SK-N-SH (cell line): Measurements from ENCODE around the gene DBNDD2.

Source experiments
- CTCF ChIP-seq: fragments of 200-600 bp; sonication (generic); IDR thresholded peaks from 2 replicates; pipeline ENCODE4 v1.6.1; 2017; ENCODE audit warnings: antibody characterized with exemption, mild to moderate bottlenecking, moderate library complexity
- EP300 ChIP-seq, 2 experiments: IDR thresholded peaks; 2 replicates each; pipeline versions ENCODE4 v1.4.0 to v1.6.1; 2012; ENCODE audit warnings: borderline replicate concordance in 1 of 2, low read depth in 1 of 2, low read length in 1 of 2
- FOSL2 ChIP-seq: IDR thresholded peaks from 2 replicates; pipeline ENCODE4 v1.4.0; 2012; ENCODE audit warnings: low read depth, mild to moderate bottlenecking, moderate library complexity, borderline replicate concordance
- GATA2 ChIP-seq: sonication (generic); formaldehyde crosslinking; IDR thresholded peaks from 2 replicates; pipeline ENCODE4 v1.5.0; 2020; ENCODE audit warnings: mild to moderate bottlenecking, missing genetic modification reagents
- IRF3 ChIP-seq: fragments of 150-350 bp; IDR thresholded peaks from 2 replicates; pipeline ENCODE4 v1.6.1; 2016; ENCODE audit warnings: mild to moderate bottlenecking, low read depth, low read length
- JUND ChIP-seq: IDR thresholded peaks from 2 replicates; pipeline ENCODE4 v1.4.0; 2012
- MAX ChIP-seq: IDR thresholded peaks from 2 replicates; pipeline ENCODE4 v1.4.0; 2012; ENCODE audit warnings: low read depth
- POLR2AphosphoS5 ChIP-seq: IDR thresholded peaks from 2 replicates; pipeline ENCODE4 v1.6.1; 2012; ENCODE audit warnings: low read depth, low read length
- RCOR1 ChIP-seq: fragments of 150-350 bp; IDR thresholded peaks from 2 replicates; pipeline ENCODE4 v1.6.1; 2017; ENCODE audit warnings: antibody characterized with exemption, low read length
- RFX5 ChIP-seq: IDR thresholded peaks from 2 replicates; pipeline ENCODE4 v1.6.1; 2012; ENCODE audit warnings: mild to moderate bottlenecking, improper control_type of control experiment, low read length
- TAF1 ChIP-seq: IDR thresholded peaks from 2 replicates; pipeline ENCODE4 v1.6.1; 2012; ENCODE audit warnings: low read depth, mild to moderate bottlenecking, low read length, moderate library complexity, borderline replicate concordance

- no peak for TF ChIP-seq CTCF
- peak; percentile 100 for TF ChIP-seq GATA2
- no peak for TF ChIP-seq TAF1
- no peak for TF ChIP-seq JUND
- no peak for TF ChIP-seq RFX5
- no peak for TF ChIP-seq MAX
- TF ChIP-seq IRF3: no peak
- peak in 1 of 2 experiments; percentile 86; a peak in 2 of 4 replicates for TF ChIP-seq EP300 (IDR thresholded peaks at IDR 0.05; ENCODE audit: borderline replicate concordance in 1 of 2, low read depth in 1 of 2, low read length in 1 of 2)
- TF ChIP-seq RCOR1: peak; percentile 95
- no peak for TF ChIP-seq FOSL2
- no peak for TF ChIP-seq POLR2AphosphoS5
Observed at GRCh38 chr20:45427236-45428149, 19.4 kb downstream of the DBNDD2 start.
